Neural progenitor cell (in vitro differentiated cells): ENCODE measurements around the gene AP4B1. TPM values are rescaled to one million over a fixed set of nuclear protein-coding genes. Genes with fewer than 3 reads are reported as not detected.

Experiments
- DNase-seq: peaks from one replicate; pipeline ENCODE4 v3.0.0-alpha.2; 2016; ENCODE audit warnings: low spot score
- H2AFZ ChIP-seq: fragments of 200-600 bp; sonication (generic); replicated peaks from 2 replicates; pipeline ENCODE4 v1.6.1; 2016; ENCODE audit warnings: antibody characterized with exemption
- H3F3A ChIP-seq: fragments of 200-600 bp; sonication (generic); 2 replicates; pipeline ENCODE4 v1.6.1; 2016; ENCODE audit warnings: antibody characterized with exemption, low read depth
- H3K27ac ChIP-seq: fragments of 200-600 bp; sonication (generic); 2 replicates; pipeline ENCODE4 v1.5.1; 2016; ENCODE audit warnings: mild to moderate bottlenecking
- H3K27me3 ChIP-seq: fragments of 200-600 bp; sonication (generic); 2 replicates; pipeline ENCODE4 v1.6.1; 2016; ENCODE audit warnings: mild to moderate bottlenecking, moderate library complexity
- H3K36me3 ChIP-seq: fragments of 200-600 bp; sonication (generic); 2 replicates; pipeline ENCODE4 v1.5.1; 2016
- H3K4me1 ChIP-seq: fragments of 200-600 bp; sonication (generic); 2 replicates; pipeline ENCODE4 v1.6.1; 2016; ENCODE audit warnings: mixed run types
- H3K4me2 ChIP-seq: fragments of 200-600 bp; sonication (generic); 2 replicates; pipeline ENCODE4 v1.6.1; 2016
- H3K4me3 ChIP-seq: fragments of 200-600 bp; sonication (generic); 2 replicates; pipeline ENCODE4 v1.5.1; 2016
- H3K79me2 ChIP-seq: fragments of 200-600 bp; sonication (generic); 2 replicates; pipeline ENCODE4 v1.6.1; 2016; ENCODE audit warnings: low read depth
- H3K9ac ChIP-seq: fragments of 200-600 bp; sonication (generic); 2 replicates; pipeline ENCODE4 v1.6.1; 2016
- H3K9me3 ChIP-seq: fragments of 200-600 bp; sonication (generic); 2 replicates; pipeline ENCODE4 v1.5.1; 2016; ENCODE audit warnings: low read depth
- H4K20me1 ChIP-seq: fragments of 200-600 bp; sonication (generic); 2 replicates; pipeline ENCODE4 v1.6.1; 2016; ENCODE audit warnings: low read depth
- H3K27ac Mint-ChIP-seq: 3 replicates; pipeline ENCODE4 v1.8.0; 2021; ENCODE audit warnings: mixed read lengths
- H3K27me3 Mint-ChIP-seq: 2 replicates; pipeline ENCODE4 v1.8.0; 2022; ENCODE audit warnings: low read depth, mild to moderate bottlenecking, inconsistent platforms, moderate library complexity, mixed read lengths; ENCODE audit not compliant: insufficient read depth
- H3K36me3 Mint-ChIP-seq: 3 replicates; pipeline ENCODE4 v1.8.0; 2021; ENCODE audit warnings: mixed read lengths
- H3K4me1 Mint-ChIP-seq: 3 replicates; pipeline ENCODE4 v1.8.0; 2021; ENCODE audit warnings: mixed read lengths
- H3K4me3 Mint-ChIP-seq: 3 replicates; pipeline ENCODE4 v1.8.0; 2021; ENCODE audit warnings: mild to moderate bottlenecking, moderate library complexity, mixed read lengths
- H3K9me3 Mint-ChIP-seq: 3 replicates; pipeline ENCODE4 v1.8.0; 2020; ENCODE audit warnings: mixed read lengths
- EZH2 ChIP-seq: fragments of 200-600 bp; sonication (generic); IDR thresholded peaks from 2 replicates; pipeline ENCODE4 v1.6.1; 2017; ENCODE audit warnings: antibody characterized with exemption, mild to moderate bottlenecking, moderate library complexity
- EZH2phosphoT487 ChIP-seq: fragments of 200-600 bp; sonication (generic); IDR thresholded peaks from 2 replicates; pipeline ENCODE4 v1.6.1; 2017; ENCODE audit warnings: antibody characterized with exemption
- total RNA-seq: library from RNA; depleted of rRNA; stranded (reverse); fragments of >200 nt; gene quantifications from 2 replicates; pipeline ENCODE4 v1.2.3, GENCODE V29; 2015; ENCODE audit warnings: low replicate concordance
- TF ChIP-seq, protein P1 (sequence below): fragments of 200-600 bp; sonication (generic); IDR thresholded peaks from 2 replicates; pipeline ENCODE4 v1.5.1; 2017; ENCODE audit warnings: antibody characterized with exemption, mild to moderate bottlenecking

Gene AP4B1
- total RNA-seq, 1 donor from 2014 or later: 27.7 TPM

DNA sequence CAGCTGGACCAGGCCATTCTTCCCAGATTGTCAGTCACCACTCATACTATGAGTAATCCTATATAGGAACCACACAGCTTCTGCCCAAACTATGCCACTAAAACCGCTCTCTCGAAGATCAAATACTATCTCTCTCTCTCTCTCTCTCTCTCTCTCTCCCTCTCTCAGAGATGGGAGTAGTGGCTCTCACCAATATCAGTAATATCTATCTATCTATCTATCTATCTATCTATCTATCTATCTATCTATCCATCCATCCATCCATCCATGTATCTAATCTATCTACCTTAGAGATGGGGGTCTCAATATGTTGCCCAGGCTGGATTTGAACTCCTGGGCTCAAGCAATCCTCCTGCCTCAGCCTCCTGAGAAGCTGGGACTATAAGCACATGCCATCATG is 19.9 kb upstream of the AP4B1 start:
- Histone ChIP-seq H3K4me3 (no peak overlapping the region), H3K9ac (no peak overlapping the region), H3K4me2 (no peak overlapping the region), H2AFZ (no peak overlapping the region), H3F3A (no peaks in the 10 kb centered on the region), H3K27me3 (peaks cover 28% of the 10 kb centered on the region), H3K79me2 (no peaks in the 10 kb centered on the region), H4K20me1 (no peaks in the 10 kb centered on the region), H3K27ac (no peak overlapping the region), H3K36me3 (no peaks in the 10 kb centered on the region), H3K4me1 (no peaks in the 10 kb centered on the region), H3K9me3 (no peaks in the 10 kb centered on the region)
- Mint-ChIP-seq H3K27me3 (no peaks in the 10 kb centered on the region), H3K36me3 (no peaks in the 10 kb centered on the region), H3K9me3 (no peaks in the 10 kb centered on the region), H3K27ac (no peak overlapping the region), H3K4me3 (no peak overlapping the region), H3K4me1 (peaks cover 8% of the 10 kb centered on the region)
- TF ChIP-seq, protein P1, sequence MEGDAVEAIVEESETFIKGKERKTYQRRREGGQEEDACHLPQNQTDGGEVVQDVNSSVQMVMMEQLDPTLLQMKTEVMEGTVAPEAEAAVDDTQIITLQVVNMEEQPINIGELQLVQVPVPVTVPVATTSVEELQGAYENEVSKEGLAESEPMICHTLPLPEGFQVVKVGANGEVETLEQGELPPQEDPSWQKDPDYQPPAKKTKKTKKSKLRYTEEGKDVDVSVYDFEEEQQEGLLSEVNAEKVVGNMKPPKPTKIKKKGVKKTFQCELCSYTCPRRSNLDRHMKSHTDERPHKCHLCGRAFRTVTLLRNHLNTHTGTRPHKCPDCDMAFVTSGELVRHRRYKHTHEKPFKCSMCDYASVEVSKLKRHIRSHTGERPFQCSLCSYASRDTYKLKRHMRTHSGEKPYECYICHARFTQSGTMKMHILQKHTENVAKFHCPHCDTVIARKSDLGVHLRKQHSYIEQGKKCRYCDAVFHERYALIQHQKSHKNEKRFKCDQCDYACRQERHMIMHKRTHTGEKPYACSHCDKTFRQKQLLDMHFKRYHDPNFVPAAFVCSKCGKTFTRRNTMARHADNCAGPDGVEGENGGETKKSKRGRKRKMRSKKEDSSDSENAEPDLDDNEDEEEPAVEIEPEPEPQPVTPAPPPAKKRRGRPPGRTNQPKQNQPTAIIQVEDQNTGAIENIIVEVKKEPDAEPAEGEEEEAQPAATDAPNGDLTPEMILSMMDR: no peak
- no peak for TF ChIP-seq EZH2
- no peak for TF ChIP-seq EZH2phosphoT487
- no peak for DNase-seq

DNA sequence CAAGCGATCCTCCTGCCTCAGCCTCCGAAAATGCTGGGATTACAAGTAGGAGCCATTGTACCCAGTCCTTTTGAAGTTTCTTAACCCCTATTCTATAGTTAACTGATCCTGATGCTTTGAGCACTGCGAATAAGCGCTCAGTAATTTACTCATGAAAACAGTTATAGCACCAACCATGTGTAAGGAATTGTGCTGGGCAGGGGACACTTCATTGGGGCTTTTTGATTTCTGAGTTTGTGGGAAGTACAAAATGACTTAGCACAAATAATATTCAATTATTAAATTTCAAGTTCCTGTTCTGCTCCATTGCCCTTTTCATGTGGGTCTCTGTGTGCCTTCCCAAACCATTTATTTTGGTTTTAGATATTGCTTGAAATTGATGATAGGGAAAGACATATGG is 18.4 kb upstream of the AP4B1 start:
- H3K27me3 Mint-ChIP-seq: no peaks in the 10 kb centered on the region
- no peak overlapping the region for H2AFZ ChIP-seq
- H3F3A ChIP-seq: no peaks in the 10 kb centered on the region
- no peaks in the 10 kb centered on the region for H3K79me2 ChIP-seq
- H3K4me3 ChIP-seq: no peak overlapping the region
- H3K27ac Mint-ChIP-seq: no peak overlapping the region
- H3K9me3 ChIP-seq: no peaks in the 10 kb centered on the region
- TF ChIP-seq EZH2: no peak
- no peak for TF ChIP-seq EZH2phosphoT487
- TF ChIP-seq, protein P1: no peak
- H4K20me1 ChIP-seq: no peaks in the 10 kb centered on the region
- H3K27me3 ChIP-seq: peaks cover 28% of the 10 kb centered on the region
- H3K9ac ChIP-seq: no peak overlapping the region
- H3K36me3 Mint-ChIP-seq: no peaks in the 10 kb centered on the region
- H3K4me2 ChIP-seq: no peak overlapping the region
- H3K4me1 ChIP-seq: no peaks in the 10 kb centered on the region
- no peaks in the 10 kb centered on the region for H3K9me3 Mint-ChIP-seq
- no peaks in the 10 kb centered on the region for H3K36me3 ChIP-seq
- no peak overlapping the region for H3K27ac ChIP-seq
- no peaks in the 10 kb centered on the region for H3K4me1 Mint-ChIP-seq
- DNase-seq: no peak
- H3K4me3 Mint-ChIP-seq: no peak overlapping the region

DNA sequence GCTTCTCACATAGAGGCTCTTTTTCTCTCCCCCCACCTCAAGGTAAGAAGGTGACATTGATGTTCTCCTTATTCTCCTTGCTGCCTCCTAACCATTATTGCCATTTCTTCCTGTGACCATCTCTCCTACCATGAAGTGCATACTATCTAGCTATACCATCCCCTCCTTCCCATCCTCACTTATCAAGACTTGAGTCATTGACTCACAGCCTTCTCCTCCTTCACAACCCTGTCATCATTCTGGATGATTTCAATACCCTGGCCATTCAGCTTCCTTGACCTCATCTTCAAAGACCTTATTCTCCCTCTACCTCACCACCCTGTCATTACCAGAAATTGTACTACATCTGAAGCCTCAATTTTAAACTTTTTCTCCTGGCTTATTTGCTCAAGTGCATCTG is 13.6 kb upstream of the AP4B1 start:
- no peak overlapping the region for H3K27ac ChIP-seq
- no peaks in the 10 kb centered on the region for H4K20me1 ChIP-seq
- no peak for DNase-seq
- no peaks in the 10 kb centered on the region for H3K9me3 ChIP-seq
- Mint-ChIP-seq H3K9me3 (no peaks in the 10 kb centered on the region), H3K4me1 (no peaks in the 10 kb centered on the region), H3K27me3 (no peaks in the 10 kb centered on the region), H3K4me3 (no peak overlapping the region), H3K27ac (no peak overlapping the region), H3K36me3 (peaks cover 3% of the 10 kb centered on the region)
- TF ChIP-seq, protein P1: no peak
- TF ChIP-seq EZH2phosphoT487 (no peak), EZH2 (no peak)
- H3K4me2 ChIP-seq: no peak overlapping the region
- H3K36me3 ChIP-seq: peaks cover 4% of the 10 kb centered on the region
- H3K27me3 ChIP-seq: peaks cover 10% of the 10 kb centered on the region
- no peak overlapping the region for H3K9ac ChIP-seq
- no peaks in the 10 kb centered on the region for H3K79me2 ChIP-seq
- peaks cover 8% of the 10 kb centered on the region for H3K4me1 ChIP-seq
- no peak overlapping the region for H3K4me3 ChIP-seq
- H3F3A ChIP-seq: peaks cover 6% of the 10 kb centered on the region
- no peak overlapping the region for H2AFZ ChIP-seq
